H1 (cell line): ENCODE measurements around the gene FNDC5. TPM values are rescaled to one million over a fixed set of nuclear protein-coding genes. Genes with fewer than 3 reads are reported as not detected.

Experiments used
- CTCF ChIA-PET: fragments of 300-600 bp; sonication (Branson Sonifier 250); formaldehyde crosslinking; loops from one replicate; lab custom pipeline; 2021; ENCODE audit not compliant: partially characterized antibody; lab: Charles Lee
- POLR2A ChIA-PET: fragments of 300-600 bp; sonication (Branson Sonifier 250); formaldehyde crosslinking; loops from one replicate; lab custom pipeline; 2021; ENCODE audit warnings: inconsistent platforms; ENCODE audit not compliant: partially characterized antibody; lab: Charles Lee
- DNase-seq, 2 experiments: peaks; one replicate each; pipeline versions ENCODE4 v3.0.0 to v3.0.0-alpha.2; 2010 to 2022; ENCODE audit warnings: low spot score in 2 of 2, low read depth in 1 of 2, mixed read lengths in 1 of 2
- FAIRE-seq: peaks from 2 replicates; lab custom pipeline; 2011; peaks lifted over from hg19 to GRCh38; lab: Jason Lieb, UNC
- H2AFZ ChIP-seq: 2 replicates; pipeline ENCODE4 v1.8.1; 2012; ENCODE audit warnings: low read length, inconsistent platforms
- H2AK5ac ChIP-seq: 2 replicates; pipeline ENCODE4 v1.6.1; 2013; ENCODE audit warnings: low read depth, low read length
- H2BK120ac ChIP-seq: replicated peaks from 2 replicates; pipeline ENCODE3; 2013; ENCODE audit warnings: low read depth, low read length, inconsistent platforms
- H2BK12ac ChIP-seq: 2 replicates; pipeline ENCODE4 v1.6.1; 2013; ENCODE audit warnings: low read depth, low read length
- H2BK15ac ChIP-seq: 2 replicates; pipeline ENCODE4 v1.6.1; 2013; ENCODE audit warnings: low read length
- H2BK20ac ChIP-seq: 2 replicates; pipeline ENCODE4 v1.6.1; 2013; ENCODE audit warnings: low read length
- H2BK5ac ChIP-seq: 2 replicates; pipeline ENCODE4 v1.6.1; 2013; ENCODE audit warnings: low read depth, low read length
- H3K14ac ChIP-seq: 2 replicates; pipeline ENCODE4 v1.6.1; 2013; ENCODE audit warnings: inconsistent platforms; ENCODE audit not compliant: insufficient read length
- H3K18ac ChIP-seq: 2 replicates; pipeline ENCODE4 v1.6.1; 2013; ENCODE audit warnings: low read length; ENCODE audit errors: extremely low read depth
- H3K23ac ChIP-seq: 2 replicates; pipeline ENCODE4 v1.6.1; 2013; ENCODE audit warnings: inconsistent platforms; ENCODE audit not compliant: insufficient read length
- H3K23me2 ChIP-seq: 2 replicates; pipeline ENCODE4 v1.6.1; 2013; ENCODE audit warnings: low read depth, low read length
- H3K27ac ChIP-seq: 2 replicates; pipeline ENCODE4 v1.6.1; 2011; ENCODE audit warnings: low read depth, low read length, inconsistent platforms
- H3K27me3 ChIP-seq, 4 experiments: replicated peaks in 1 of 4; 1 replicate in 1 of 4; 2 replicates in 3 of 4; pipeline versions ENCODE4 v1.6.1 to v1.8.1; 2011 to 2013; ENCODE audit warnings: low read length in 3 of 4, mild to moderate bottlenecking in 3 of 4, inconsistent platforms in 2 of 4, mixed read lengths in 2 of 4, moderate library complexity in 1 of 4; ENCODE audit not compliant: control insufficient read depth in 3 of 4, insufficient read depth in 3 of 4; ENCODE audit errors: extremely low read depth in 1 of 4
- H3K36me3 ChIP-seq, 4 experiments: 2 replicates each; pipeline versions ENCODE4 v1.6.1 to v1.8.1; 2011 to 2013; ENCODE audit warnings: mild to moderate bottlenecking in 4 of 4, low read length in 3 of 4, moderate library complexity in 2 of 4, control low read depth in 1 of 4, inconsistent platforms in 1 of 4; ENCODE audit not compliant: insufficient read depth in 4 of 4, control insufficient read depth in 2 of 4
- H3K4ac ChIP-seq: replicated peaks from 2 replicates; pipeline ENCODE3; 2013; ENCODE audit warnings: low read length, low read depth, mixed read lengths, inconsistent platforms; ENCODE audit not compliant: insufficient read length
- H3K4me1 ChIP-seq, 4 experiments: replicated peaks in 1 of 4; 1 replicate in 1 of 4; 2 replicates in 3 of 4; pipeline versions ENCODE4 v1.6.1 to v1.8.1; 2011 to 2013; ENCODE audit warnings: low read length in 3 of 4, inconsistent platforms in 2 of 4, mixed read lengths in 1 of 4; ENCODE audit not compliant: insufficient read depth in 4 of 4, control insufficient read depth in 3 of 4
- H3K4me2 ChIP-seq, 2 experiments: 2 replicates each; pipeline versions ENCODE4 v1.6.1 to v1.8.1; 2011 to 2013; ENCODE audit warnings: low read depth in 2 of 2, low read length in 2 of 2, control low read depth in 1 of 2, inconsistent platforms in 1 of 2, mild to moderate bottlenecking in 1 of 2; ENCODE audit not compliant: insufficient read depth in 1 of 2
- H3K4me3 ChIP-seq, 4 experiments: fragments of 200-600, 300-600 bp in 1 of 4; sonication (generic), shearing (Covaris generic), sonication (Bioruptor Twin) in 1 of 4; 2 replicates each; pipeline versions ENCODE4 v1.5.1 to v1.8.1; 2011 to 2016; ENCODE audit warnings: low read length in 4 of 4, low read depth in 3 of 4, control low read depth in 2 of 4, inconsistent platforms in 2 of 4, mild to moderate bottlenecking in 2 of 4, mixed read lengths in 1 of 4, moderate library complexity in 1 of 4; ENCODE audit not compliant: insufficient read depth in 2 of 4; ENCODE audit errors: extremely low read depth in 1 of 4
- H3K56ac ChIP-seq: replicated peaks from 2 replicates; pipeline ENCODE3; 2013; ENCODE audit warnings: low read depth, mild to moderate bottlenecking, mixed read lengths, low read length, inconsistent platforms; ENCODE audit not compliant: insufficient read length
- H3K79me1 ChIP-seq: 2 replicates; pipeline ENCODE4 v1.6.1; 2013; ENCODE audit warnings: low read depth, low read length, control low read depth
- H3K79me2 ChIP-seq, 2 experiments: 2 replicates each; pipeline versions ENCODE4 v1.6.1 to v1.8.1; 2012 to 2013; ENCODE audit warnings: low read length in 2 of 2, mild to moderate bottlenecking in 2 of 2, inconsistent platforms in 1 of 2; ENCODE audit not compliant: insufficient read depth in 2 of 2, control insufficient read depth in 1 of 2
- H3K9ac ChIP-seq, 4 experiments: replicated peaks in 1 of 4; 1 replicate in 1 of 4; 2 replicates in 3 of 4; pipeline versions ENCODE4 v1.6.1 to v1.8.1; 2011 to 2013; ENCODE audit warnings: low read depth in 3 of 4, low read length in 3 of 4, control low read depth in 2 of 4, mild to moderate bottlenecking in 2 of 4, moderate library complexity in 2 of 4, inconsistent platforms in 1 of 4; ENCODE audit errors: extremely low read depth in 1 of 4
- H3K9me3 ChIP-seq, 2 experiments: 2 replicates each; pipeline versions ENCODE4 v1.6.1 to v1.8.1; 2012 to 2013; ENCODE audit warnings: mild to moderate bottlenecking in 2 of 2, moderate library complexity in 2 of 2, control low read depth in 1 of 2, inconsistent platforms in 1 of 2, low read depth in 1 of 2, low read length in 1 of 2, mixed read lengths in 1 of 2; ENCODE audit not compliant: insufficient read depth in 2 of 2
- H4K20me1 ChIP-seq, 2 experiments: replicated peaks in 1 of 2; 2 replicates each; pipeline versions ENCODE3 to v1.8.1; 2011 to 2013; ENCODE audit warnings: inconsistent platforms in 2 of 2, low read length in 2 of 2, mild to moderate bottlenecking in 1 of 2; ENCODE audit not compliant: insufficient read depth in 2 of 2, control insufficient read depth in 1 of 2
- H4K5ac ChIP-seq: 2 replicates; pipeline ENCODE4 v1.6.1; 2013; ENCODE audit warnings: low read length, low read depth, mixed read lengths, inconsistent platforms; ENCODE audit not compliant: insufficient read length
- H4K8ac ChIP-seq: 2 replicates; pipeline ENCODE4 v1.8.0; 2013; ENCODE audit warnings: mild to moderate bottlenecking, moderate library complexity, low read length, inconsistent platforms; ENCODE audit not compliant: insufficient read depth; ENCODE audit errors: extremely low read depth
- H4K91ac ChIP-seq: replicated peaks from 2 replicates; pipeline ENCODE3; 2013; ENCODE audit warnings: low read length, mixed read lengths, inconsistent platforms; ENCODE audit not compliant: insufficient read length
- RNF2 ChIP-seq: fragments of 200-900, 300-1000 bp; sonication (generic); IDR thresholded peaks from 2 replicates; pipeline ENCODE4 v1.7.1; 2016; ENCODE audit warnings: borderline replicate concordance, low read depth, mild to moderate bottlenecking, antibody characterized with exemption, low read length; ENCODE audit not compliant: poor library complexity, severe bottlenecking; ENCODE audit errors: missing control alignments
- TBP ChIP-seq: IDR thresholded peaks from 2 replicates; pipeline ENCODE4 v1.6.1; 2011; ENCODE audit warnings: low read depth, low read length, improper control_type of control experiment
- WGBS, 2 experiments: shearing (Covaris generic) in 1 of 2; methylation state at CpG; one replicate each; pipeline versions ENCODE4 v1.1.6 to v1.1.7; 2013 to 2015; ENCODE audit warnings: low lambda C conversion rate in 2 of 2, mixed read lengths in 2 of 2, inconsistent platforms in 1 of 2, low coverage in 1 of 2, missing lambda C conversion rate in 1 of 2; ENCODE audit not compliant: insufficient replicate concordance in 2 of 2, insufficient coverage in 1 of 2, insufficient read length in 1 of 2; ENCODE audit errors: extremely low coverage in 1 of 2, missing lambda C conversion rate in 1 of 2; 5-methylcytosine and 5-hydroxymethylcytosine counted together
- polyA plus RNA-seq, 7 experiments: library from polyadenylated mRNA; depleted of rRNA in 3 of 7; stranded (reverse) in 5 of 7; unstranded in 2 of 7; fragments of >200 nt in 5 of 7; fragments of 200-250 nt in 2 of 7; gene quantifications; 1 replicate in 5 of 7; 2 replicates in 1 of 7; 4 replicates in 1 of 7; pipeline versions ENCODE4 v1.2.1 to v1.2.3, GENCODE V29; 2011 to 2013; ENCODE audit warnings: missing spikeins in 2 of 7, mixed read lengths in 2 of 7
- total RNA-seq: library from RNA; stranded (reverse); fragmentation: NEBNext Ultra II Directional; extraction: Animal tissue kit (Norgen Biotek cat#: 25700); gene quantifications from 2 replicates; pipeline ENCODE4 v1.2.1, GENCODE V29; 2021

The FNDC5 gene
- total and polyA plus RNA-seq, 2 of the 8 experiments (the other 6 are each of a cell fraction or from before 2014, with no cell fraction given): 1.8 to 2.0 TPM

- H2BK12ac ChIP-seq: no peak overlapping the region
- H3K4me3 ChIP-seq: peak overlapping the region in 2 of 4 experiments; percentile 10 to 53; a peak in 3 of 8 replicates
- no peak overlapping the region for H2AK5ac ChIP-seq
- no peak overlapping the region for H4K5ac ChIP-seq
- H2BK20ac ChIP-seq: no peak overlapping the region
- 44% methylated on average over 8 of the region's 8 CpGs; no CpG with 5 or more reads in 1 of the 2 experiments for WGBS, 2 experiments
- no peak for DNase-seq
- H3K9me3 ChIP-seq: no peaks in the 10 kb centered on the region
- no peak overlapping the region for H2BK5ac ChIP-seq
- H3K4ac ChIP-seq: no peak overlapping the region
- H3K23me2 ChIP-seq: peaks cover 5% of the 10 kb centered on the region; the same call in 1 of the 2 replicates
- FAIRE-seq: no peak
- peaks cover 0 to 15% of the 10 kb centered on the region in 2 experiments for H4K20me1 ChIP-seq
- no peak overlapping the region for H3K18ac ChIP-seq
- H2BK120ac ChIP-seq: no peak overlapping the region
- ChIA-PET POLR2A (interaction anchor here (1.0 to 1.8 kb wide), 4 partner anchors 10 to 79 kb away, joined by 3 to 5 read pairs (median 4); partner anchors contain the start of gene RNF19B), CTCF (interaction anchor here (1.8 to 19.0 kb wide), 4 partner anchors 7 to 62 kb away, joined by 4 to 382 read pairs (median 194); partner anchors contain the start of genes FNDC5, HPCA and TMEM54)
- H2AFZ ChIP-seq: no peak overlapping the region
- peaks cover 0 to 14% (median 5%) of the 10 kb centered on the region in 4 experiments; a peak in 4 of 7 replicates for H3K4me1 ChIP-seq
- no peaks in the 10 kb centered on the region for H3K79me2 ChIP-seq
- peak overlapping the region; percentile 57 to 67 for H3K4me2 ChIP-seq
- no peak overlapping the region for H4K91ac ChIP-seq
- TF ChIP-seq RNF2: no peak
- TF ChIP-seq TBP: no peak
- TF ChIP-seq, all 59 proteins: peak for 0
- Histone ChIP-seq H3K36me3 (no peaks in the 10 kb centered on the region), H3K14ac (no peak overlapping the region), H3K9ac (no peak overlapping the region), H4K8ac (0 out of 2 replicates have a peak overlapping the region, but pooled peaks have one; percentile 22), H3K79me1 (no peaks in the 10 kb centered on the region), H2BK15ac (no peak overlapping the region), H3K27ac (no peak overlapping the region), H3K27me3 (peaks cover 3 to 36% (median 17%) of the 10 kb centered on the region in 4 experiments; a peak in 6 of 7 replicates), H3K23ac (no peak overlapping the region), H3K56ac (no peak overlapping the region)
These were observed 14.9 kb upstream of the FNDC5 start for GRCh38 chr1:32885676-32886003.
